ENCODE measurements around the gene CDCA3. TPM values are rescaled to one million over a fixed set of nuclear protein-coding genes. Genes with fewer than 3 reads are reported as not detected.

The CDCA3 gene
- total RNA-seq, 1 donor, result 21.2 TPM

DNA sequence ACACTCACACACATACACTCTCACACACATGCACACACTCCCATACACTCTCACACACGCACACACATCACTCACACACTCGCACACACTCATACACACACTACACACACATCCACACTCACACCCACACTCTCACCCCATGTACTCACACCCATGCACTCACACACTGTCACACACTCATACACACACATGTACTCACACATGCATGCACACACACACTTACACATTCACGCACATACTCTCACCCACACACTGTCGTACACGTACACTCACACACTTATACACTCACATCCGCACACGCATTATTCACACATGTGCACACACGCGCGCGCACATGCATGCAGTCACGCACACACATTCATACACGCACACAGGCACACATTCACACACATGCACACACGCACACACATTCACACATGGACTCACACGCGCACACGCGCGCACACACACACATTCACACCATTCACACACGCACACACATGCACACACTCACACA, 33.4 kb downstream of the CDCA3 start:
- DNase-seq (ENCODE audit: low read depth), result no peak
- TF ChIP-seq, protein P1, sequence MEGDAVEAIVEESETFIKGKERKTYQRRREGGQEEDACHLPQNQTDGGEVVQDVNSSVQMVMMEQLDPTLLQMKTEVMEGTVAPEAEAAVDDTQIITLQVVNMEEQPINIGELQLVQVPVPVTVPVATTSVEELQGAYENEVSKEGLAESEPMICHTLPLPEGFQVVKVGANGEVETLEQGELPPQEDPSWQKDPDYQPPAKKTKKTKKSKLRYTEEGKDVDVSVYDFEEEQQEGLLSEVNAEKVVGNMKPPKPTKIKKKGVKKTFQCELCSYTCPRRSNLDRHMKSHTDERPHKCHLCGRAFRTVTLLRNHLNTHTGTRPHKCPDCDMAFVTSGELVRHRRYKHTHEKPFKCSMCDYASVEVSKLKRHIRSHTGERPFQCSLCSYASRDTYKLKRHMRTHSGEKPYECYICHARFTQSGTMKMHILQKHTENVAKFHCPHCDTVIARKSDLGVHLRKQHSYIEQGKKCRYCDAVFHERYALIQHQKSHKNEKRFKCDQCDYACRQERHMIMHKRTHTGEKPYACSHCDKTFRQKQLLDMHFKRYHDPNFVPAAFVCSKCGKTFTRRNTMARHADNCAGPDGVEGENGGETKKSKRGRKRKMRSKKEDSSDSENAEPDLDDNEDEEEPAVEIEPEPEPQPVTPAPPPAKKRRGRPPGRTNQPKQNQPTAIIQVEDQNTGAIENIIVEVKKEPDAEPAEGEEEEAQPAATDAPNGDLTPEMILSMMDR (IDR thresholded peaks at IDR 0.05; ENCODE audit: insufficient read depth, low read depth, low read length), result no peak

DNA sequence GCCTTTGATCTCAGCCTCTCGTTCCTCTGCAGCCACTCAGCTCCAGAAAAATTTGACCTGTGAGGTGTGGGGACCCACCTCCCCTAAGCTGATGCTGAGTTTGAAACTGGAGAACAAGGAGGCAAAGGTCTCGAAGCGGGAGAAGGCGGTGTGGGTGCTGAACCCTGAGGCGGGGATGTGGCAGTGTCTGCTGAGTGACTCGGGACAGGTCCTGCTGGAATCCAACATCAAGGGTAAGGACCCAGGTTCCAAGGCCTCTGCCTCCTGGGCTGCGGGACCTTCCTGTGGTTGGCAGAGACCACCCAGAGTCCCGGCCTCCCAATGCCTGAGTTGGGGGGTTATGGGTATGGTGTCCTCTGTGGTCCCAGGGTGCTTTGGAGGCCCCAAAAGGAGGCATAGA, 34.0 kb downstream of the CDCA3 start:
- TF ChIP-seq, protein P1 (IDR thresholded peaks at IDR 0.05; ENCODE audit: insufficient read depth, low read depth, low read length), result no peak

More for the DNA sequence above, 33.4 kb downstream of the CDCA3 start:
- H3K4me3 ChIP-seq (ENCODE audit: low read depth, low read length), result no peak overlapping the region

DNA sequence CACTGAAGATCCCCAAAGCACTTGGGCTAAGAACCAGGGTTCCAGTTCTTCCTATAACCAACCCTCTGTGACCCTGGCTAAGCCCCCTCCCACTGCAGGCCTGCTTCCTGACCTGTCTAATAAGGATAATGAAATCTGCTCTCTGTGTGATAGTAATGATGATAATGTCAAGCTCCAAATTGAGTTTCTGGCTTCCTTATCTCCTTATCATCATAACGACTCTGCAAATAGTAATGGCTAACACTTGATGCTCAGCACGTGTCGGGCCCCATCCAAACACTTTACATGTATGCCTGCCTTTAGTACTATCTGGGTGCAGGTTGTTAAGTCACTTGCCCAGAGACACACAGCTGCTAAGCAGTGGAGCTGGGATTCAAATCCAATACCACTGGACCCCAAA, 34.5 kb downstream of the CDCA3 start:
- TF ChIP-seq, protein P1 (IDR thresholded peaks at IDR 0.05; ENCODE audit: insufficient read depth, low read depth, low read length), result no peak
- H3K4me3 ChIP-seq (ENCODE audit: low read depth, low read length), result no peak overlapping the region
- no peak for DNase-seq (ENCODE audit: low read depth)

More for the DNA sequence above, 34.0 kb downstream of the CDCA3 start:
- no peak for DNase-seq (ENCODE audit: low read depth)
- H3K4me3 ChIP-seq (ENCODE audit: low read depth, low read length), result no peak overlapping the region

DNA sequence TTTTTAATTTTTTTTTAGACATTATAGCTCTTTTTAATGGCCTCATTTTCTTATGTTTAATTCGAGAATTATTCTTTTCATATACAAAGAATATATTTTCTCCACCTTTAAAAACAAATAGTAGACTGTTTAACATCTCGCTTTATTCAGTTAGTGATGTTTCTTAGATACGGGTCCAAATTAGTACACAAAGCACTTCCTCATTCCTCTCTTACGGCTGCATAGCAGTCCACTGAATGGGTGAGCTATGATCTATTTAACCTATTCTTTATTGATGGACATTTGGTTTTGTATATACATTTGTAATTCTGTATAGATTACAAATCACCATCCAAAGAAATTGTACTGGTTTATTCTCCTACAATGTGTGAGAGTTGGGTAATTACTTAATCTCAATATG, 37.7 kb downstream of the CDCA3 start:
- H3K4me3 ChIP-seq (ENCODE audit: low read depth, low read length), result no peak overlapping the region
- TF ChIP-seq, protein P1 (IDR thresholded peaks at IDR 0.05; ENCODE audit: insufficient read depth, low read depth, low read length), result no peak
- DNase-seq (ENCODE audit: low read depth), result no peak

DNA sequence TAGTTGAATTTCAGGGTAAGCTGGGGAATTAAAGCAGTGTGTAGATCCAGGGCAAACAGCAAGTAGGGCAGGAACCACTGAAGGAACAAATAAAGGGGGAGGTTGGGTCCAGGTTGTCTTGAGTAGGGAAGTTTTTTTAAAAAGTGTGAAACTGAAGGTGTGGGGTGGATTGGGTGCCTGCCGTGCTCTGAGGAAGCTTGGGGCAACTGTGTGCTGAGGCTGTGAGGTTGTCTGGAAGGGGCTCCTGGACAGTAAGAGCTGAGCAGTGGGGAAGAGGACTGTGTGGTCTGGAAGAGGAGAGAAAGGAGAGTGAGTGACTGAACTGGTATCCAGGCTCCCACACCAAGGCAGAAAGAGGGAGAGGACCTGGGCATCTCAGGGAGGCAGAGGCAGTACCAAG, 40.3 kb downstream of the CDCA3 start:
- DNase-seq (ENCODE audit: low read depth), result no peak
- H3K4me3 ChIP-seq (ENCODE audit: low read depth, low read length), result no peak overlapping the region
- TF ChIP-seq, protein P1 (IDR thresholded peaks at IDR 0.05; ENCODE audit: insufficient read depth, low read depth, low read length), result no peak

DNA sequence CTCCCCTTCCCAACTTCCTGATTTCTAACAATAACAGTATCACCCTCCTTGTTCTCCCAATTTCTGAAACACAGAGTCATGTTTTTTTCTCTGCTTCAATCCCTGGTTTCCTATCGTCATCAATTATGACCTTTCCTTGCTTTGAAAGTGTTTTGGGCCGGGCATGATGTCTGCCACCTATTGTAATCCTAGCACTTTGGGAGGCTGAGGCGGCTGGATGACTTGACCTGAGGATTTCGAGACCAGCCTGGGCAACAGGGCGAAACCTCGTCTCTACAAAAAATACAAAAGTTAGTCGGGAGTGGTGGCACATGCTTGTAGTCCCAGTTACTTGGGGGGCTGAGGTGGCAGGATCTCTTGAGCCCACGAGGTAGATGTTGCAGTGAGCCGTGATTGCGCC, 42.0 kb downstream of the CDCA3 start:
- H3K4me3 ChIP-seq (ENCODE audit: low read depth, low read length), result no peak overlapping the region
- TF ChIP-seq, protein P1 (IDR thresholded peaks at IDR 0.05; ENCODE audit: insufficient read depth, low read depth, low read length), result no peak
- no peak for DNase-seq (ENCODE audit: low read depth)

DNA sequence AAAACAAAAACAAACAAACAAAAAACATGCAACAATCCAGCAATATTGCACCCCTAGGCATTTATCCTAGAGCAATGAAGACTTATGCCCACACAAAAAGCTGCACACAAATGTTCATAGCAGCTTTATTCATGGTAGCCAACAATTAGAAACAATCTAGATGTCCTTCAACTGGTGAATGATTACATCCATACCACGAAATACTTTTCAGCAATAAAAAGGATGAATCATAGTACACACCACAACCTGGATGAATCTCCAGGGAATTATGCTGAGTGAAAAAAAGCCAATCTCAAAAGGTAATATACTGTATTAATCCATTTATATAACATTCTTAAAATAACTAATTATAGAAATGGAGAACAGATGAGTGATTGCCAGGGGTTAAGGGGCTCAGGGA, 43.9 kb downstream of the CDCA3 start:
- no peak overlapping the region for H3K4me3 ChIP-seq (ENCODE audit: low read depth, low read length)
- TF ChIP-seq, protein P1 (IDR thresholded peaks at IDR 0.05; ENCODE audit: insufficient read depth, low read depth, low read length), result no peak
- no peak for DNase-seq (ENCODE audit: low read depth)
